HCT116 (cell line): ENCODE measurements around the gene SH2D2A. TPM values are rescaled to one million over a fixed set of nuclear protein-coding genes. Genes with fewer than 3 reads are reported as not detected.

Experiments used
- ATAC-seq: fragments of 200-7000 bp; cut with Tn5 transposase; 2 replicates; pipeline ENCODE4 v1.9.1; 2020; ENCODE audit warnings: mild to moderate bottlenecking, moderate library complexity
- BruUV-seq: library from RNA; stranded (reverse); fragments of 400-500 nt; replicated peaks from 2 replicates; lab custom pipeline; 2021; lab: Mats Ljungman, UMichigan
- CTCF ChIA-PET: fragments of 300-600 bp; sonication (Branson Sonifier 250); formaldehyde crosslinking; loops from one replicate; lab custom pipeline; 2021; ENCODE audit warnings: antibody characterized with exemption; lab: Charles Lee
- POLR2A ChIA-PET: fragments of 300-600, 350-600 bp; sonication (Branson Sonifier 250); formaldehyde crosslinking; loops from one replicate; lab custom pipeline; 2021; ENCODE audit warnings: antibody characterized with exemption; lab: Charles Lee
- RAD21 ChIA-PET, 2 experiments: fragments of 300-600 bp; sonication (Branson Sonifier 250); formaldehyde crosslinking; loops; one replicate each; lab custom pipeline; 2023; ENCODE audit warnings: low total read pairs in 2 of 2; ENCODE audit not compliant: uncharacterized antibody in 2 of 2, unreplicated experiment in 2 of 2, low non-redundant PET in 1 of 2; lab: Charles Lee
- DNase-seq: peaks from one replicate; pipeline ENCODE4 v3.0.0-alpha.2; 2010; ENCODE audit warnings: low read depth, low spot score
- H2AFZ ChIP-seq: fragments of 200-600 bp; shearing (Covaris generic), sonication (generic); 2 replicates; pipeline ENCODE4 v1.6.1; 2017; ENCODE audit warnings: low read depth, mixed run types, mixed read lengths, antibody characterized with exemption, low read length; ENCODE audit not compliant: poor library complexity, severe bottlenecking
- H3K27ac ChIP-seq: 2 replicates; pipeline ENCODE4 v1.5.1; 2012; ENCODE audit warnings: low read depth, low read length
- H3K27me3 ChIP-seq: fragments of 200-600 bp; sonication (generic); 2 replicates; pipeline ENCODE4 v1.6.1; 2016; ENCODE audit warnings: mixed run types, low read length, mixed read lengths; ENCODE audit not compliant: insufficient read depth
- H3K36me3 ChIP-seq, 2 experiments: fragments of 200-500 bp in 1 of 2; fragments of 200-600 bp in 1 of 2; sonication (Bioruptor generic) in 1 of 2; sonication (generic) in 1 of 2; 2 replicates each; pipeline versions ENCODE4 v1.5.1 to v1.6.1; 2014 to 2016; ENCODE audit warnings: low read length in 2 of 2, inconsistent platforms in 1 of 2, mixed read lengths in 1 of 2, mixed run types in 1 of 2; ENCODE audit not compliant: insufficient read depth in 2 of 2, control insufficient read depth in 1 of 2
- H3K4me1 ChIP-seq, 2 experiments: fragments of 200-600 bp in 1 of 2; sonication (generic) in 1 of 2; 2 replicates each; pipeline versions ENCODE4 v1.5.1 to v1.6.1; 2012 to 2017; ENCODE audit warnings: low read length in 2 of 2, inconsistent platforms in 1 of 2, mild to moderate bottlenecking in 1 of 2, mixed read lengths in 1 of 2, mixed run types in 1 of 2, moderate library complexity in 1 of 2; ENCODE audit not compliant: insufficient read depth in 2 of 2, control insufficient read depth in 1 of 2
- H3K4me2 ChIP-seq: fragments of 200-600 bp; sonication (generic); 2 replicates; pipeline ENCODE4 v1.6.1; 2017; ENCODE audit warnings: mixed run types, low read length, mixed read lengths
- H3K4me3 ChIP-seq, 2 experiments: fragments of 200-600 bp in 1 of 2; sonication (generic) in 1 of 2; replicated peaks in 1 of 2; 2 replicates each; pipeline ENCODE4 v1.5.1; 2011 to 2016; ENCODE audit warnings: low read length in 2 of 2, control low read depth in 1 of 2, low read depth in 1 of 2, mild to moderate bottlenecking in 1 of 2, mixed read lengths in 1 of 2, mixed run types in 1 of 2
- H3K79me2 ChIP-seq: fragments of 200-600 bp; sonication (generic); 2 replicates; pipeline ENCODE4 v1.6.1; 2017; ENCODE audit warnings: mild to moderate bottlenecking, mixed run types, low read length, moderate library complexity, mixed read lengths; ENCODE audit not compliant: insufficient read depth
- H3K9ac ChIP-seq: fragments of 200-600 bp; sonication (generic); 2 replicates; pipeline ENCODE4 v1.6.1; 2016; ENCODE audit warnings: low read length, mixed read lengths
- H3K9me2 ChIP-seq: fragments of 200-600 bp; sonication (generic), shearing (Covaris generic); 2 replicates; pipeline ENCODE4 v1.6.1; 2017; ENCODE audit warnings: mixed run types, mild to moderate bottlenecking, moderate library complexity; ENCODE audit not compliant: insufficient read depth
- H3K9me3 ChIP-seq, 2 experiments: fragments of 200-500 bp in 1 of 2; fragments of 200-600 bp in 1 of 2; sonication (Bioruptor generic) in 1 of 2; sonication (generic) in 1 of 2; 2 replicates each; pipeline ENCODE4 v1.6.1; 2014 to 2017; ENCODE audit warnings: low read length in 2 of 2, mixed read lengths in 2 of 2, inconsistent platforms in 1 of 2, low read depth in 1 of 2, mild to moderate bottlenecking in 1 of 2, mixed run types in 1 of 2, moderate library complexity in 1 of 2; ENCODE audit not compliant: control insufficient read depth in 1 of 2, insufficient read depth in 1 of 2
- H4K20me1 ChIP-seq: fragments of 200-600 bp; sonication (generic), shearing (Covaris generic); 2 replicates; pipeline ENCODE4 v1.6.1; 2017; ENCODE audit warnings: mixed run types, mild to moderate bottlenecking, moderate library complexity; ENCODE audit not compliant: insufficient read depth
- CEBPB ChIP-seq: IDR thresholded peaks from 2 replicates; pipeline ENCODE4 v1.6.1; 2012; ENCODE audit warnings: low read depth
- EGR1 ChIP-seq: IDR thresholded peaks from 2 replicates; pipeline ENCODE4 v1.6.1; 2012; ENCODE audit warnings: low read depth
- JUND ChIP-seq: IDR thresholded peaks from 2 replicates; pipeline ENCODE4 v1.6.1; 2012
- SIN3A ChIP-seq: IDR thresholded peaks from 2 replicates; pipeline ENCODE4 v1.6.1; 2012; ENCODE audit warnings: low read depth
- TCF7L2 ChIP-seq: IDR thresholded peaks from 2 replicates; pipeline ENCODE4 v1.7.0; 2011; ENCODE audit warnings: borderline replicate concordance, inconsistent platforms; ENCODE audit not compliant: insufficient read depth, insufficient read length; ENCODE audit errors: extremely low read depth
- YY1 ChIP-seq: IDR thresholded peaks from 2 replicates; pipeline ENCODE4 v1.6.1; 2011; ENCODE audit warnings: low read length, low read depth, moderate library complexity, mild to moderate bottlenecking; ENCODE audit not compliant: insufficient replicate concordance; ENCODE audit errors: extremely low read depth
- intact Hi-C: fragments of 100-400 bp; cut with micrococcal nuclease; formaldehyde crosslinking; loops from 2 replicates; pipeline ENCODE4 v1.10.0; 2022
- total RNA-seq: library from RNA; stranded (reverse); gene quantifications from one replicate; pipeline ENCODE4 v1.2.1, GENCODE V29; 2021; ENCODE audit not compliant: unreplicated experiment
- TF ChIP-seq, protein P1 (sequence below): IDR thresholded peaks from 2 replicates; pipeline ENCODE4 v1.6.1; 2011; ENCODE audit warnings: mild to moderate bottlenecking, low read length, moderate library complexity; ENCODE audit not compliant: insufficient replicate concordance; ENCODE audit errors: extremely low read depth
- TF ChIP-seq, protein P2 (sequence below): IDR thresholded peaks from 2 replicates; pipeline ENCODE4 v1.6.1; 2012
- TF ChIP-seq, protein P3 (sequence below), 3 experiments: fragments of 200-600 bp in 1 of 3; sonication (generic) in 1 of 3; IDR thresholded peaks in 2 of 3; conservative IDR thresholded peaks in 1 of 3; 2 replicates each; pipeline ENCODE4 v1.5.1; 2012 to 2017; ENCODE audit warnings: low read depth in 2 of 3, low read length in 2 of 3, antibody characterized with exemption in 1 of 3, borderline replicate concordance in 1 of 3, control low read depth in 1 of 3, mild to moderate bottlenecking in 1 of 3, mixed read lengths in 1 of 3, mixed run types in 1 of 3, moderate library complexity in 1 of 3; ENCODE audit not compliant: insufficient read depth in 1 of 3
- TF ChIP-seq, protein P4 (sequence below): IDR thresholded peaks from 2 replicates; pipeline ENCODE4 v1.6.1; 2012; ENCODE audit warnings: low read depth

SH2D2A gene
- total RNA-seq, 1 experiment from 2014 or later = 4.8 TPM

DNA sequence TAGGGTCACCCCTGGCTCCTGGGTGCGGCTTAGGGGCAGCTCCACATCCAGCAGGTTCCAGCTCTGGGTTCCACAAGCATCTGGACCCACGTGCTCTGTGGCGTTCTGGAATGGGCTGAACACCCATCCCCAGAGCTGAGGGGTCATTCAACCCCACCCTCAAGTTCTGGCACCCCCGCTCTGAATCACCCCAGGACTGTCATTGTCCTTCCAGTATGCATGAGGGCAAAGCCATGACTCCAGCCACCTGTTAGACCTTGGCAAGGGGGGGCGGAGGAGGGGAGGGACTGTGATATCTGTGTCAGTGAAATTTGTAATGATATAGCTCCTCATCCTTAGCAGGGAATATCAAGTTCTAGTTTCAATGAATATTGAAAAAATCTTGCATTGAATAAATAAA is 30.0 kb upstream of the SH2D2A start:
- TF ChIP-seq SIN3A = no peak
- TF ChIP-seq, protein P1, sequence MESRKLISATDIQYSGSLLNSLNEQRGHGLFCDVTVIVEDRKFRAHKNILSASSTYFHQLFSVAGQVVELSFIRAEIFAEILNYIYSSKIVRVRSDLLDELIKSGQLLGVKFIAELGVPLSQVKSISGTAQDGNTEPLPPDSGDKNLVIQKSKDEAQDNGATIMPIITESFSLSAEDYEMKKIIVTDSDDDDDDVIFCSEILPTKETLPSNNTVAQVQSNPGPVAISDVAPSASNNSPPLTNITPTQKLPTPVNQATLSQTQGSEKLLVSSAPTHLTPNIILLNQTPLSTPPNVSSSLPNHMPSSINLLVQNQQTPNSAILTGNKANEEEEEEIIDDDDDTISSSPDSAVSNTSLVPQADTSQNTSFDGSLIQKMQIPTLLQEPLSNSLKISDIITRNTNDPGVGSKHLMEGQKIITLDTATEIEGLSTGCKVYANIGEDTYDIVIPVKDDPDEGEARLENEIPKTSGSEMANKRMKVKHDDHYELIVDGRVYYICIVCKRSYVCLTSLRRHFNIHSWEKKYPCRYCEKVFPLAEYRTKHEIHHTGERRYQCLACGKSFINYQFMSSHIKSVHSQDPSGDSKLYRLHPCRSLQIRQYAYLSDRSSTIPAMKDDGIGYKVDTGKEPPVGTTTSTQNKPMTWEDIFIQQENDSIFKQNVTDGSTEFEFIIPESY = no peak
- TF ChIP-seq TCF7L2 = no peak
- TF ChIP-seq, protein P2, sequence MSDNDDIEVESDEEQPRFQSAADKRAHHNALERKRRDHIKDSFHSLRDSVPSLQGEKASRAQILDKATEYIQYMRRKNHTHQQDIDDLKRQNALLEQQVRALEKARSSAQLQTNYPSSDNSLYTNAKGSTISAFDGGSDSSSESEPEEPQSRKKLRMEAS = no peak
- TF ChIP-seq EGR1 = no peak
- Histone ChIP-seq H3K9me2 (no peaks in the 10 kb centered on the region), H4K20me1 (no peaks in the 10 kb centered on the region), H3K36me3 (no peaks in the 10 kb centered on the region), H3K27me3 (no peaks in the 10 kb centered on the region), H3K9me3 (no peaks in the 10 kb centered on the region), H3K9ac (no peak overlapping the region), H2AFZ (no peak overlapping the region), H3K79me2 (no peaks in the 10 kb centered on the region), H3K4me2 (no peak overlapping the region), H3K27ac (no peak overlapping the region), H3K4me1 (no peaks in the 10 kb centered on the region), H3K4me3 (no peak overlapping the region)
- intact Hi-C loops = no loop called here
- BruUV-seq = no TSS peak
- ATAC-seq = no peak
- ChIA-PET POLR2A (no interaction called here), RAD21 (no interaction called here), CTCF (no interaction called here)
- no peak for DNase-seq

DNA sequence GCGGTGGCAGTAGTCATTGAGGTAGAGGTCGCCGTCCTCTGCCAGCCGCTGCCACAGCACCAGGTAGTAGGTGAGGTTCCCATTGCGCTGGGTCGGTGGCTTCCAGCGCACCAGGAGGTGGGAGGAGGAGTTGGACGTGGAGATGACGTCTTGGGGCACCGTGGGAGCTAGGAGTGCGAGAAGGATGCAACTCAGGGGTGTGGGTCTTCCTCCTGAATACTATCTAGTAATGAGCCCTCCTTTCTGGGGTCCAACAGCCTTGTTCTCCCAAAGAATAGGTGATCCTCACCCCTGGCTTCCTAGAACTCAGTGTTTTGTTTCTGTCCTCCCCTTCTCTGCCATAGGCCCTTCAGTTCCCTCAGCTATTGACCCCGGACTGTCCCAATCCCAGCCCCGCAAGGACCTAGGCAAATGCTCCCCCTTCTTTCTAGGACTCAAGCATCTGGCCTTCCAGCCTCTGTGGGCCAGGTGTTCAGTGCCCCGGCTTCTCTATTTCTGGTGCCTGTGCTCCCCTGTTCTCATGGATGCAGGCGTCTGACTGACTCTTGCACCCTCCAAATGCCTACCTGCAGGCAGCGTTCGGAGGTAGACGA is 29.4 kb upstream of the SH2D2A start:
- DNase-seq = no peak
- H3K9me2 ChIP-seq = no peaks in the 10 kb centered on the region
- BruUV-seq = no TSS peak
- H4K20me1 ChIP-seq = no peaks in the 10 kb centered on the region
- no peak for ATAC-seq
- no peak overlapping the region for H3K4me3 ChIP-seq
- ChIA-PET CTCF (no interaction called here), RAD21 (no interaction called here), POLR2A (no interaction called here)
- H3K27me3 ChIP-seq = no peaks in the 10 kb centered on the region
- intact Hi-C loops = no loop called here
- no peak overlapping the region for H3K27ac ChIP-seq
- TF ChIP-seq YY1 (no peak), SIN3A (no peak), JUND (no peak), CEBPB (no peak), EGR1 (no peak)
- TF ChIP-seq, protein P3, sequence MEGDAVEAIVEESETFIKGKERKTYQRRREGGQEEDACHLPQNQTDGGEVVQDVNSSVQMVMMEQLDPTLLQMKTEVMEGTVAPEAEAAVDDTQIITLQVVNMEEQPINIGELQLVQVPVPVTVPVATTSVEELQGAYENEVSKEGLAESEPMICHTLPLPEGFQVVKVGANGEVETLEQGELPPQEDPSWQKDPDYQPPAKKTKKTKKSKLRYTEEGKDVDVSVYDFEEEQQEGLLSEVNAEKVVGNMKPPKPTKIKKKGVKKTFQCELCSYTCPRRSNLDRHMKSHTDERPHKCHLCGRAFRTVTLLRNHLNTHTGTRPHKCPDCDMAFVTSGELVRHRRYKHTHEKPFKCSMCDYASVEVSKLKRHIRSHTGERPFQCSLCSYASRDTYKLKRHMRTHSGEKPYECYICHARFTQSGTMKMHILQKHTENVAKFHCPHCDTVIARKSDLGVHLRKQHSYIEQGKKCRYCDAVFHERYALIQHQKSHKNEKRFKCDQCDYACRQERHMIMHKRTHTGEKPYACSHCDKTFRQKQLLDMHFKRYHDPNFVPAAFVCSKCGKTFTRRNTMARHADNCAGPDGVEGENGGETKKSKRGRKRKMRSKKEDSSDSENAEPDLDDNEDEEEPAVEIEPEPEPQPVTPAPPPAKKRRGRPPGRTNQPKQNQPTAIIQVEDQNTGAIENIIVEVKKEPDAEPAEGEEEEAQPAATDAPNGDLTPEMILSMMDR (IDR thresholded peaks at IDR 0.05 in 2 of 3, conservative IDR thresholded peaks at IDR 0.05 in 1 of 3; ENCODE audit: borderline replicate concordance in 1 of 3, insufficient read depth in 1 of 3, low read depth in 2 of 3, low read length in 2 of 3) = no peak
- TF ChIP-seq, protein P4, sequence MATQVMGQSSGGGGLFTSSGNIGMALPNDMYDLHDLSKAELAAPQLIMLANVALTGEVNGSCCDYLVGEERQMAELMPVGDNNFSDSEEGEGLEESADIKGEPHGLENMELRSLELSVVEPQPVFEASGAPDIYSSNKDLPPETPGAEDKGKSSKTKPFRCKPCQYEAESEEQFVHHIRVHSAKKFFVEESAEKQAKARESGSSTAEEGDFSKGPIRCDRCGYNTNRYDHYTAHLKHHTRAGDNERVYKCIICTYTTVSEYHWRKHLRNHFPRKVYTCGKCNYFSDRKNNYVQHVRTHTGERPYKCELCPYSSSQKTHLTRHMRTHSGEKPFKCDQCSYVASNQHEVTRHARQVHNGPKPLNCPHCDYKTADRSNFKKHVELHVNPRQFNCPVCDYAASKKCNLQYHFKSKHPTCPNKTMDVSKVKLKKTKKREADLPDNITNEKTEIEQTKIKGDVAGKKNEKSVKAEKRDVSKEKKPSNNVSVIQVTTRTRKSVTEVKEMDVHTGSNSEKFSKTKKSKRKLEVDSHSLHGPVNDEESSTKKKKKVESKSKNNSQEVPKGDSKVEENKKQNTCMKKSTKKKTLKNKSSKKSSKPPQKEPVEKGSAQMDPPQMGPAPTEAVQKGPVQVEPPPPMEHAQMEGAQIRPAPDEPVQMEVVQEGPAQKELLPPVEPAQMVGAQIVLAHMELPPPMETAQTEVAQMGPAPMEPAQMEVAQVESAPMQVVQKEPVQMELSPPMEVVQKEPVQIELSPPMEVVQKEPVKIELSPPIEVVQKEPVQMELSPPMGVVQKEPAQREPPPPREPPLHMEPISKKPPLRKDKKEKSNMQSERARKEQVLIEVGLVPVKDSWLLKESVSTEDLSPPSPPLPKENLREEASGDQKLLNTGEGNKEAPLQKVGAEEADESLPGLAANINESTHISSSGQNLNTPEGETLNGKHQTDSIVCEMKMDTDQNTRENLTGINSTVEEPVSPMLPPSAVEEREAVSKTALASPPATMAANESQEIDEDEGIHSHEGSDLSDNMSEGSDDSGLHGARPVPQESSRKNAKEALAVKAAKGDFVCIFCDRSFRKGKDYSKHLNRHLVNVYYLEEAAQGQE = no peak
- no peak overlapping the region for H3K9ac ChIP-seq
- H3K36me3 ChIP-seq = no peaks in the 10 kb centered on the region
- H3K4me2 ChIP-seq = no peak overlapping the region
- no peaks in the 10 kb centered on the region for H3K79me2 ChIP-seq
- no peaks in the 10 kb centered on the region for H3K4me1 ChIP-seq
- H2AFZ ChIP-seq = no peak overlapping the region
- H3K9me3 ChIP-seq = no peaks in the 10 kb centered on the region
